Gastrocnemius medialis (tissue), 4 donors: ENCODE measurements around the gene PCSK1. TPM values are rescaled to one million over a fixed set of nuclear protein-coding genes. Genes with fewer than 3 reads are reported as not detected.

ENCODE experiments used
- ATAC-seq, 2 donors: fragments of 150-250 bp; one replicate each; pipeline ENCODE4 v1.9.1; 2016
- DNase-seq, 2 donors: peaks; one replicate each; pipeline ENCODE4 v3.0.0-alpha.2; 2019
- H3K27ac ChIP-seq, 4 donors: fragments of 200-600 bp; sonication (generic); 1 replicate in 1 of 4; 2 replicates in 3 of 4; pipeline ENCODE4 v1.5.1; 2016 to 2018; ENCODE audit warnings: mild to moderate bottlenecking in 2 of 4, moderate library complexity in 1 of 4
- H3K27me3 ChIP-seq, 3 donors: fragments of 200-600 bp; sonication (generic) in 2 of 3; 1 replicate in 1 of 3; 2 replicates in 2 of 3; pipeline versions ENCODE4 v1.5.1 to v1.6.0; 2016 to 2019; ENCODE audit warnings: mild to moderate bottlenecking in 1 of 3, moderate library complexity in 1 of 3
- H3K36me3 ChIP-seq, 2 donors: fragments of 200-600 bp; sonication (generic) in 1 of 2; one replicate each; pipeline ENCODE4 v1.5.1; 2017 to 2018
- H3K4me1 ChIP-seq, 2 donors: fragments of 200-600 bp; sonication (generic) in 1 of 2; one replicate each; pipeline ENCODE4 v1.5.1; 2016 to 2017; ENCODE audit warnings: mild to moderate bottlenecking in 2 of 2
- H3K4me3 ChIP-seq, 4 donors: fragments of 200-600 bp; sonication (generic) in 3 of 4; 1 replicate in 1 of 4; 2 replicates in 3 of 4; pipeline ENCODE4 v1.5.1; 2016 to 2019; ENCODE audit warnings: mild to moderate bottlenecking in 2 of 4
- H3K9me3 ChIP-seq, 3 donors: fragments of 200-600 bp; sonication (generic) in 2 of 3; 1 replicate in 1 of 3; 2 replicates in 2 of 3; pipeline ENCODE4 v1.5.1; 2016 to 2019
- POLR2A ChIP-seq, 2 donors: fragments of 450-650 bp; IDR thresholded peaks; one replicate each; pipeline ENCODE4 v1.6.1; 2017; ENCODE audit warnings: antibody characterized with exemption in 2 of 2, mild to moderate bottlenecking in 2 of 2, moderate library complexity in 2 of 2
- in situ Hi-C, 4 donors: fragments of 200-750 bp; cut with MboI; loops; one replicate each; pipeline versions ENCODE4 v1.15.0 to v1.8.0; 2017; ENCODE audit warnings: low sequenced_read_pairs in 4 of 4
- intact Hi-C: fragments of 100-400 bp; cut with DNase I; formaldehyde crosslinking; loops from one replicate; pipeline ENCODE4 v1.15.1; 2023; ENCODE audit warnings: low total_unique reads
- total RNA-seq, 4 donors: library from RNA; depleted of rRNA; stranded (reverse); fragments of >200 nt; gene quantifications; one replicate each; pipeline versions ENCODE4 v1.1.0 to v1.2.3, GENCODE V29; 2016
- TF ChIP-seq, protein P1 (sequence below), 5 experiments: fragments of 450-650 bp in 3 of 5; fragments of 200-600 bp in 2 of 5; sonication (generic) in 2 of 5; IDR thresholded peaks in 4 of 5; conservative IDR thresholded peaks in 1 of 5; 1 replicate in 4 of 5; 2 replicates in 1 of 5; pipeline ENCODE4 v1.5.1; 2016 to 2019; ENCODE audit warnings: antibody characterized with exemption in 5 of 5, mild to moderate bottlenecking in 3 of 5, moderate library complexity in 3 of 5

PCSK1 gene
- total RNA-seq, 4 donors from 2014 or later: 0.07 to 1.4 TPM; not detected in 2

DNA sequence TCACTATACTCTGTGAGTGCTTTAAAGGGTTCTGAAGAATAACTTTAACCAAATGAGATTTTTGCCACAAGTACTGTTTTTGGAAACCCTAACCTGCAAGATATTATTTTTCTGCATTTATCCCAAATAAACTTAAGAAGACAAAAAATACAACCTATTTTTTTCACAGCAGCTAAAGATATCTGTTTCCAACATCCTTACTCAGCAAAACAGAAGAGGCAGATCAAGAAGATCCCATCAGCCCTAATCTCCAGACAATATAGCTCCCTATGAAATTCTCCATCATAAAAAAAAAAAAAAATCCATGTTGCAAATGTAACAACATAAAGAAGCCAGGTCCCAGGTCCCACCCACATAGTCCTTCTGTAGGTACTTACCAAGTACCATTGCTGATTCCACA is 7.6 kb downstream of the PCSK1 start:
- no peak for ATAC-seq
- H3K27ac ChIP-seq: no peak overlapping the region
- no peak for DNase-seq
- no peaks in the 10 kb centered on the region for H3K36me3 ChIP-seq
- TF ChIP-seq POLR2A (IDR thresholded peaks at IDR 0.05): no peak
- TF ChIP-seq, protein P1, sequence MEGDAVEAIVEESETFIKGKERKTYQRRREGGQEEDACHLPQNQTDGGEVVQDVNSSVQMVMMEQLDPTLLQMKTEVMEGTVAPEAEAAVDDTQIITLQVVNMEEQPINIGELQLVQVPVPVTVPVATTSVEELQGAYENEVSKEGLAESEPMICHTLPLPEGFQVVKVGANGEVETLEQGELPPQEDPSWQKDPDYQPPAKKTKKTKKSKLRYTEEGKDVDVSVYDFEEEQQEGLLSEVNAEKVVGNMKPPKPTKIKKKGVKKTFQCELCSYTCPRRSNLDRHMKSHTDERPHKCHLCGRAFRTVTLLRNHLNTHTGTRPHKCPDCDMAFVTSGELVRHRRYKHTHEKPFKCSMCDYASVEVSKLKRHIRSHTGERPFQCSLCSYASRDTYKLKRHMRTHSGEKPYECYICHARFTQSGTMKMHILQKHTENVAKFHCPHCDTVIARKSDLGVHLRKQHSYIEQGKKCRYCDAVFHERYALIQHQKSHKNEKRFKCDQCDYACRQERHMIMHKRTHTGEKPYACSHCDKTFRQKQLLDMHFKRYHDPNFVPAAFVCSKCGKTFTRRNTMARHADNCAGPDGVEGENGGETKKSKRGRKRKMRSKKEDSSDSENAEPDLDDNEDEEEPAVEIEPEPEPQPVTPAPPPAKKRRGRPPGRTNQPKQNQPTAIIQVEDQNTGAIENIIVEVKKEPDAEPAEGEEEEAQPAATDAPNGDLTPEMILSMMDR (IDR thresholded peaks at IDR 0.05 in 4 of 5, conservative IDR thresholded peaks at IDR 0.05 in 1 of 5): no peak
- in situ Hi-C loops (no loop called here), intact Hi-C loops (no loop called here)
- H3K4me3 ChIP-seq: no peak overlapping the region
- no peaks in the 10 kb centered on the region for H3K4me1 ChIP-seq
- no peaks in the 10 kb centered on the region for H3K27me3 ChIP-seq
- no peaks in the 10 kb centered on the region for H3K9me3 ChIP-seq

DNA sequence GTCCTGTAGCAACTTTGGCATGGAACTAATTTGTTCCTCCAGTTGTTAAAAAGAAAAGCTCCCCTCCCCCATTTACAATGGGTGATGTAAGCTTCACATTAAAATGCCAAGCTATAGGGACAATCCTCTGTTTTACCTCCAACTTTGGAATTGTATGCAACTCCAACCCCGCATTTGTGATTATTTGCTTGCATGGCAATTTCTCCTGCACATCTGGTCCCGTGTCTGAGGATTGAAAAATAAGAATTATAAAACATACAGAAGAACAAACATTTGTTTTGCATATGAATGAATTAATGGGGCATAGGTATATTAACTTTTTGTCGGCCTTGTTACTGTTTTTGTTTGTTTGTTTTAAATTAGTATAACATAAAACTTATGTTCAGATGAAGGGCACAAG is 17.2 kb downstream of the PCSK1 start:
- no peak for TF ChIP-seq POLR2A (IDR thresholded peaks at IDR 0.05)
- TF ChIP-seq, protein P1 (IDR thresholded peaks at IDR 0.05 in 4 of 5, conservative IDR thresholded peaks at IDR 0.05 in 1 of 5): no peak
- no peak overlapping the region for H3K4me3 ChIP-seq
- no peak overlapping the region for H3K27ac ChIP-seq
- intact Hi-C loops (no loop called here), in situ Hi-C loops (no loop called here)
- H3K4me1 ChIP-seq: no peaks in the 10 kb centered on the region
- DNase-seq (no peak), ATAC-seq (no peak)
- no peaks in the 10 kb centered on the region for H3K9me3 ChIP-seq
- H3K36me3 ChIP-seq: no peaks in the 10 kb centered on the region
- H3K27me3 ChIP-seq: no peaks in the 10 kb centered on the region

DNA sequence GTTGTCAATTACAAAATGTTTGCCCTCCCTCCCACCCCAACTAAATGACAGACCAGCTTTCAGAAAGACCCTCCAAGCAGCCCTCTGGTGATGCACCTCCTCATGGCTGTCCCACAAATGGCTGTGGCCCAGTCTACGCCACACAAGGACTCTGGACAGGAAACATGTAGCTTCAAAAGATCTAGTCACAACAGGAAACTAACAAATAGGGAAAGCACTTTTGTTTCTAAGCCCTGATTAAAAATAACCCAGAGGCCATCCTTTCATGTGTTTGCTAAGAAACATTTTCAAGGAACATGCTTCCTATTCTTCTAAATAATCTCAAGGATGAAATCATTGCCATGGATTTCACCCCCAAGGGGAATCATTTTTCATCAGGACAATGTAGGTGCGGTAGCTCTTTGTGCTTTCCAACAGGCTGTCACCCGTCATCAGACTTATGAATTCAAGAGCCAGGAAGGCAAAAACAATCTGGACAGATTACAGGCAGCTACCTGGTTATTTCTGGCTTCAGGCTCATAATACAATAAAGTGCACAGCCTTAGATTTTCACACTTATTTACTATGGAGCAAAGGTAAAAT is 20.1 kb downstream of the PCSK1 start:
- no peaks in the 10 kb centered on the region for H3K9me3 ChIP-seq
- DNase-seq (no peak), ATAC-seq (no peak)
- H3K4me3 ChIP-seq: no peak overlapping the region
- intact Hi-C loops (no loop called here), in situ Hi-C loops (no loop called here)
- H3K4me1 ChIP-seq: no peaks in the 10 kb centered on the region
- no peak overlapping the region for H3K27ac ChIP-seq
- TF ChIP-seq POLR2A (IDR thresholded peaks at IDR 0.05): no peak
- TF ChIP-seq, protein P1 (IDR thresholded peaks at IDR 0.05 in 4 of 5, conservative IDR thresholded peaks at IDR 0.05 in 1 of 5): no peak
- no peaks in the 10 kb centered on the region for H3K27me3 ChIP-seq
- no peaks in the 10 kb centered on the region for H3K36me3 ChIP-seq

DNA sequence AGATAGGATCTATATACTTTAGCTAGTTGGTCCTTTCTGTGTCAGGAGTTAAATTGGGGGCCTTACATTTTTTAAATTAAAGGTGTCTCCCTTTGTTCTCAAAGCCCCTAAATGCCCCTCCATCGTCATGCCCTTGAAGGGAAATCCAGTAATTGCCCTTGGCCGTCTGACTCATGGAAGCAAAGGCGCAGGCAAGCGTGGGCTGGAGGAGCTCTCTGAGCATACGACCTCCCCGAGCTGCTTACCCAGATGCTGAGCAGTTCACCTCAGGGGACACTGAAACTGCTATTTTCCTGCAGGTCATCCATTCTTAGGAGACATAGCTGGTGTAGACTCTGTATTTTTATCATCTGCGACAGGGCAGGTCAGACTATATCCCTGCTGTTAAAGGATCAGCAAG is 23.0 kb downstream of the PCSK1 start:
- ATAC-seq: no peak
- no peaks in the 10 kb centered on the region for H3K9me3 ChIP-seq
- intact Hi-C loops: no loop called here
- no peak for DNase-seq
- no peak overlapping the region for H3K4me3 ChIP-seq
- TF ChIP-seq, protein P1 (IDR thresholded peaks at IDR 0.05 in 4 of 5, conservative IDR thresholded peaks at IDR 0.05 in 1 of 5): no peak
- no peak overlapping the region for H3K27ac ChIP-seq
- H3K36me3 ChIP-seq: no peaks in the 10 kb centered on the region
- H3K4me1 ChIP-seq: no peaks in the 10 kb centered on the region
- no peaks in the 10 kb centered on the region for H3K27me3 ChIP-seq
- in situ Hi-C loops: no loop called here
